Endothelial cell of umbilical vein (primary cell): ENCODE measurements around the gene PCDH9. TPM values are rescaled to one million over a fixed set of nuclear protein-coding genes. Genes with fewer than 3 reads are reported as not detected.

Source experiments
- BruUV-seq: library from RNA; stranded (reverse); fragments of 400-500 nt; replicated peaks from 2 replicates; lab custom pipeline; 2021; lab: Mats Ljungman, UMichigan
- CTCF ChIA-PET: fragments of 300-600, 350-600 bp; sonication (Branson Sonifier 250); formaldehyde crosslinking; loops from one replicate; lab custom pipeline; 2021; ENCODE audit warnings: antibody characterized with exemption, inconsistent platforms; lab: Charles Lee
- POLR2A ChIA-PET: fragments of 300-600, 350-600 bp; sonication (Branson Sonifier 250); formaldehyde crosslinking; loops from one replicate; lab custom pipeline; 2021; ENCODE audit warnings: antibody characterized with exemption, inconsistent platforms; lab: Charles Lee
- DNase-seq: peaks from one replicate; pipeline ENCODE4 v3.0.0-alpha.2; 2011; ENCODE audit warnings: low read depth, low spot score
- FAIRE-seq: peaks from 2 replicates; lab custom pipeline; 2011; peaks lifted over from hg19 to GRCh38; lab: Jason Lieb, UNC
- H2AFZ ChIP-seq: 2 replicates; pipeline ENCODE4 v1.6.0; 2012; ENCODE audit warnings: low read depth, low read length, control low read depth, inconsistent platforms
- H3K27ac ChIP-seq: 2 replicates; pipeline ENCODE4 v1.5.1; 2011; ENCODE audit warnings: low read depth, mild to moderate bottlenecking, control low read depth, low read length, moderate library complexity; ENCODE audit not compliant: insufficient read depth
- H3K27me3 ChIP-seq, 2 experiments: 2 replicates each; pipeline versions ENCODE4 v1.6.0 to v1.6.1; 2011; ENCODE audit warnings: low read length in 2 of 2, mixed read lengths in 1 of 2; ENCODE audit not compliant: control insufficient read depth in 2 of 2, insufficient read depth in 2 of 2
- H3K36me3 ChIP-seq, 2 experiments: 2 replicates in 1 of 2; 3 replicates in 1 of 2; pipeline ENCODE4 v1.5.1; 2011; ENCODE audit warnings: low read length in 2 of 2, mild to moderate bottlenecking in 1 of 2, moderate library complexity in 1 of 2; ENCODE audit not compliant: control insufficient read depth in 2 of 2, insufficient read depth in 2 of 2; ENCODE audit errors: extremely low read depth in 1 of 2
- H3K4me1 ChIP-seq: 3 replicates; pipeline ENCODE4 v1.5.1; 2011; ENCODE audit warnings: mild to moderate bottlenecking, low read length; ENCODE audit not compliant: control insufficient read depth, insufficient read depth; ENCODE audit errors: extremely low read depth
- H3K4me2 ChIP-seq: 2 replicates; pipeline ENCODE4 v1.6.1; 2011; ENCODE audit warnings: low read length, control low read depth, mixed read lengths; ENCODE audit not compliant: insufficient read depth
- H3K4me3 ChIP-seq, 3 experiments: fragments of 200-600 bp in 1 of 3; sonication (generic), shearing (Covaris generic) in 1 of 3; replicated peaks in 1 of 3; 2 replicates each; pipeline ENCODE4 v1.5.1; 2011 to 2016; ENCODE audit warnings: control low read depth in 3 of 3, low read length in 3 of 3, mild to moderate bottlenecking in 2 of 3, inconsistent platforms in 1 of 3, low read depth in 1 of 3, moderate library complexity in 1 of 3; ENCODE audit not compliant: insufficient read depth in 1 of 3
- H3K79me2 ChIP-seq: 2 replicates; pipeline ENCODE4 v1.6.0; 2012; ENCODE audit warnings: low read length, inconsistent platforms; ENCODE audit not compliant: control insufficient read depth, insufficient read depth
- H3K9ac ChIP-seq: replicated peaks from 2 replicates; pipeline ENCODE3; 2011; ENCODE audit warnings: low read length, control low read depth; ENCODE audit not compliant: insufficient read depth; ENCODE audit errors: extremely low read depth
- H3K9me1 ChIP-seq: replicated peaks from 3 replicates; pipeline ENCODE4 v1.6.0; 2011; ENCODE audit warnings: mild to moderate bottlenecking, low read length; ENCODE audit not compliant: control insufficient read depth, insufficient read depth; ENCODE audit errors: extremely low read depth
- H3K9me3 ChIP-seq: replicated peaks from 2 replicates; pipeline ENCODE4 v1.5.1; 2012; ENCODE audit warnings: low read length, inconsistent platforms; ENCODE audit not compliant: control insufficient read depth, insufficient read depth
- H4K20me1 ChIP-seq: replicated peaks from 2 replicates; pipeline ENCODE3; 2011; ENCODE audit warnings: mild to moderate bottlenecking, low read length; ENCODE audit not compliant: control insufficient read depth, insufficient read depth; ENCODE audit errors: extremely low read depth
- JUN ChIP-seq: IDR thresholded peaks from 2 replicates; pipeline ENCODE4 v1.6.1; 2011; ENCODE audit warnings: borderline replicate concordance, low read depth; ENCODE audit not compliant: insufficient read length, insufficient read depth
- POLR2A ChIP-seq: IDR thresholded peaks from 2 replicates; pipeline ENCODE4 v1.6.1; 2012; ENCODE audit warnings: low read depth, mild to moderate bottlenecking, control low read depth, low read length
- dilution Hi-C: fragments of 300-500 bp; cut with MboI; formaldehyde crosslinking; loops from one replicate; pipeline ENCODE4 v1.15.0; 2019; ENCODE audit warnings: low sequenced_read_pairs; ENCODE audit not compliant: extremely low pct_ligation_motif_present
- intact Hi-C: fragments of 100-400 bp; cut with micrococcal nuclease; formaldehyde crosslinking; loops from one replicate; pipeline ENCODE4 v1.10.0; 2022
- polyA plus RNA-seq, 4 experiments: library from polyadenylated mRNA; depleted of rRNA in 3 of 4; stranded (reverse) in 3 of 4; unstranded in 1 of 4; fragments of >200 nt; gene quantifications; 2 replicates each; pipeline versions ENCODE4 v1.2.1 to v1.2.3, GENCODE V29; 2011 to 2012; ENCODE audit warnings: missing spikeins in 1 of 4
- total RNA-seq: library from RNA; stranded (reverse); gene quantifications from 2 replicates; pipeline ENCODE4 v1.2.3, GENCODE V29; 2021

The PCDH9 gene
- total and polyA plus RNA-seq, 2 donors (not counting 3 experiments of a cell fraction or from before 2014, with no cell fraction given), result 1.1 to 5.2 TPM

- POLR2A ChIA-PET, result no interaction called here
Measured at GRCh38 chr13:66781241-66781640, 448.9 kb downstream of the PCDH9 start.

GRCh38 chr13:66780814-66781213 lies 449.3 kb downstream of the PCDH9 start:
- dilution Hi-C loops, result no loop called here
- no peaks in the 10 kb centered on the region for H4K20me1 ChIP-seq
- no peaks in the 10 kb centered on the region for H3K4me1 ChIP-seq
- H3K27ac ChIP-seq, result no peak overlapping the region
- H3K9ac ChIP-seq, result no peak overlapping the region
- CTCF ChIA-PET, result interaction anchor here (0.8 to 0.9 kb wide), 2 partner anchors 9 to 87 kb away, joined by 3 to 4 read pairs; no protein-coding TSS in a partner anchor
- no peaks in the 10 kb centered on the region for H3K79me2 ChIP-seq
- H2AFZ ChIP-seq, result no peak overlapping the region
- POLR2A ChIA-PET, result no interaction called here
- no peaks in the 10 kb centered on the region for H3K27me3 ChIP-seq
- no TSS peak for BruUV-seq
- intact Hi-C loops, result no loop called here
- H3K9me1 ChIP-seq, result no peaks in the 10 kb centered on the region
- no peak for TF ChIP-seq POLR2A
- no peaks in the 10 kb centered on the region for H3K9me3 ChIP-seq
- FAIRE-seq, result no peak
- H3K4me3 ChIP-seq, result no peak overlapping the region
- no peak for DNase-seq
- no peaks in the 10 kb centered on the region for H3K36me3 ChIP-seq
- no peak overlapping the region for H3K4me2 ChIP-seq

More at GRCh38 chr13:66781241-66781640, 448.9 kb downstream of the PCDH9 start:
- Histone ChIP-seq H3K27me3 (no peaks in the 10 kb centered on the region), H3K4me2 (no peak overlapping the region), H3K9ac (no peak overlapping the region), H3K9me3 (no peaks in the 10 kb centered on the region), H4K20me1 (no peaks in the 10 kb centered on the region), H3K27ac (no peak overlapping the region), H3K36me3 (no peaks in the 10 kb centered on the region), H2AFZ (no peak overlapping the region), H3K4me1 (no peaks in the 10 kb centered on the region), H3K4me3 (no peak overlapping the region), H3K79me2 (no peaks in the 10 kb centered on the region), H3K9me1 (no peaks in the 10 kb centered on the region)
- dilution Hi-C loops (no loop called here), intact Hi-C loops (no loop called here)
- FAIRE-seq (no peak), DNase-seq (no peak)
- TF ChIP-seq JUN, result no peak
- CTCF ChIA-PET, result interaction anchor here (0.8 to 0.9 kb wide), 2 partner anchors 9 to 88 kb away, joined by 3 to 4 read pairs; no protein-coding TSS in a partner anchor
- no TSS peak for BruUV-seq
